ENCODE data around the gene CCBE1. TPM values are rescaled to one million over a fixed set of nuclear protein-coding genes. Genes with fewer than 3 reads are reported as not detected.
A peak's percentile ranks its signal among the peaks of the same experiment; 100 is the strongest.
"Not testable (repeated sequence)": the region's sequence is repeated elsewhere in the genome, so short reads cannot be mapped to it uniquely, and the experiment has no call there.

The CCBE1 gene
- total RNA-seq, 4 donors from 2014 or later, result 1.5 to 10.9 (median 4.6) TPM

DNA sequence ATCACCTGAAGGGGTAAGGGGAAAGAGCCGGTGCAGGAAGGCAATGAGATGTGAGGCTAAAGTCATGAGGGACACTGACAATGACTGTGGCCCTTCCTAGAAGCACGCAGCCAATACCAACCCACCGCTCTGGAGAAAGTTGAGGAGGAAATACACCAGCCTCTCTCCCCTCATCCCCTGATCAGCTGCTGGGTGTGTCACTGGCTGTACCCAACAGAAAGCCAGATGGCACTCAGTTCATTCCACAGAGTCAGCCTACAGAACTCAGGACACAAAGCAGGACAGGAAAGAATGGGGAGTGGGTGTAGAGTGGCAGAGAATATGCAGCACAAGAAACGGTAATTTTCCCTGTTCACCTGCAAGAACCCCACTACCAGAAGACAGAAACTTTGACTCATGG, 29.7 kb downstream of the CCBE1 start:
- H3K4me3 ChIP-seq, result no peak overlapping the region
- no peak for DNase-seq
- H3K36me3 ChIP-seq, result no peaks in the 10 kb centered on the region
- no peaks in the 10 kb centered on the region for H3K27me3 ChIP-seq
- intact Hi-C loops (cut with DNase I; ENCODE audit: low total_unique reads), result no loop called here
- no peaks in the 10 kb centered on the region for H3K4me1 ChIP-seq
- H3K9me3 ChIP-seq, result no peaks in the 10 kb centered on the region
- TF ChIP-seq, protein P1, sequence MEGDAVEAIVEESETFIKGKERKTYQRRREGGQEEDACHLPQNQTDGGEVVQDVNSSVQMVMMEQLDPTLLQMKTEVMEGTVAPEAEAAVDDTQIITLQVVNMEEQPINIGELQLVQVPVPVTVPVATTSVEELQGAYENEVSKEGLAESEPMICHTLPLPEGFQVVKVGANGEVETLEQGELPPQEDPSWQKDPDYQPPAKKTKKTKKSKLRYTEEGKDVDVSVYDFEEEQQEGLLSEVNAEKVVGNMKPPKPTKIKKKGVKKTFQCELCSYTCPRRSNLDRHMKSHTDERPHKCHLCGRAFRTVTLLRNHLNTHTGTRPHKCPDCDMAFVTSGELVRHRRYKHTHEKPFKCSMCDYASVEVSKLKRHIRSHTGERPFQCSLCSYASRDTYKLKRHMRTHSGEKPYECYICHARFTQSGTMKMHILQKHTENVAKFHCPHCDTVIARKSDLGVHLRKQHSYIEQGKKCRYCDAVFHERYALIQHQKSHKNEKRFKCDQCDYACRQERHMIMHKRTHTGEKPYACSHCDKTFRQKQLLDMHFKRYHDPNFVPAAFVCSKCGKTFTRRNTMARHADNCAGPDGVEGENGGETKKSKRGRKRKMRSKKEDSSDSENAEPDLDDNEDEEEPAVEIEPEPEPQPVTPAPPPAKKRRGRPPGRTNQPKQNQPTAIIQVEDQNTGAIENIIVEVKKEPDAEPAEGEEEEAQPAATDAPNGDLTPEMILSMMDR (IDR thresholded peaks at IDR 0.05), result no peak
- no peak for TF ChIP-seq POLR2A (IDR thresholded peaks at IDR 0.05)
- H3K27ac ChIP-seq, result no peak overlapping the region

DNA sequence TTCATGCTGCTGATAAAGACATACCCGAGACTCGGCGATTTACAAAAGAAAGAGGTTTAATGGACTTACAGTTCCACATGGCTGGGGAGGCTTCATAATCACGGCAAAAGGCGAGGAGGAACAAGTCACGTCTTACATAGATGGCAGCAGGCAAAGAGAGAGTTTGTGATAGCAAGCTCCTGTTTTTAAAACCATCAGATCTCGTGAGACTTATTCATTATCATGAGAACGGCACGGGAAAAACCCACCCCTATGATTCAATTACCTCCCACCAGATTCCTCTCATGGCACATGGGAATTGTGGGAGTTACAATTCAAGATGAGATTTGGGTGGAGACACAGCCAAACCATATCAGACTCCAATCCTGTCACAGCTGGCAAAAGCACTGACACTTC, 31.2 kb downstream of the CCBE1 start:
- intact Hi-C loops (cut with DNase I; ENCODE audit: low total_unique reads); H3K9me3 ChIP-seq; H3K4me3 ChIP-seq; DNase-seq; H3K4me1 ChIP-seq; H3K36me3 ChIP-seq; H3K27me3 ChIP-seq: not testable (repeated sequence)
- H3K27ac ChIP-seq, result peak overlapping the region in 1 of 2 donors; percentile 55

DNA sequence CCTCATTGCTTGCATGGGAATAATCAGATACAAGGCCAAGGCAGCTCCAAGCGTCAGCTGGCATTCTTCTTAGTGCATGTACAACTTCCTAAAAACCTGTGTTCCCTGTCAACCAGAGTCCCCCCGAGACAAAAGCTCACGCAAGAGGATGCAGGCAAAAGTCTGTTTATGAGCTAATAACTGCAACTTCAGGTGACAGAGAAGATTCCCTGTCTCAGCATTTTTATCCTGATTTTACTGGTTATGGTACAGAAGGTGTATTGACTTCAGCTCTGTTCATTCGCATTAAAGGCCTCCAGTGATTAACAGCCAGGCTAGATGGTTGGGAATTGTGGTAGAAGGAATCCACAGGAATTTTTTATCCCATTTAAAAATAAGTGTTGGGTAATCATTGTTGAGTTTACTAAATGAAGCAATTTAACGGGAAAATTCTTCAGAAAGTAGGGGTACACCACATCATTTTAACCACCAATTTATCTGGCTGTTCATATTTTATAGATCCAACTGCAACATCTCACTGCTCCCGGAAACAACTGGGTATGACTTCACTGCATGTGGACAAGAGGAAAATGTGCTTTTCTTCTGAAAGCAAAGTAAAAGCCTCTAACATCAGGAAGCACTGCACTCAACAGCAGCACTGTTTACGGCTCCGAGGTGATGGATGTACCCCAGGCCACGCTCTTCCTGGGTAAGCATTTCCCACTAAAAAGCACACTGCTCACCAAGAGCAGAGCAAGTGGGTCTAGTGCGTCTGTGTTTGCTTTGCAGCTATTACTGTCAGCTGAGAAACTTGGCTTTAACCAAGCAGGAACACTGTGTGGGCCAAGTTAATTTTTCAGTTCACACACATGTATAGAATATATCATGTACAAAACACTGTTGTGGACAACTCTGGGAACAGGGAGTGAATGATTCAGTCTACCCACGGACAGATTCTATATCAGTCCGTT, 31.9 kb downstream of the CCBE1 start:
- no peaks in the 10 kb centered on the region for H3K4me1 ChIP-seq
- intact Hi-C loops (cut with DNase I; ENCODE audit: low total_unique reads), result no loop called here
- DNase-seq, result no peak
- H3K4me3 ChIP-seq, result no peak overlapping the region
- TF ChIP-seq POLR2A (IDR thresholded peaks at IDR 0.05), result no peak
- TF ChIP-seq, protein P1 (IDR thresholded peaks at IDR 0.05), result no peak
- peak overlapping the region in 1 of 2 donors; percentile 55 for H3K27ac ChIP-seq
- no peaks in the 10 kb centered on the region for H3K9me3 ChIP-seq
- no peaks in the 10 kb centered on the region for H3K27me3 ChIP-seq
- no peaks in the 10 kb centered on the region for H3K36me3 ChIP-seq

DNA sequence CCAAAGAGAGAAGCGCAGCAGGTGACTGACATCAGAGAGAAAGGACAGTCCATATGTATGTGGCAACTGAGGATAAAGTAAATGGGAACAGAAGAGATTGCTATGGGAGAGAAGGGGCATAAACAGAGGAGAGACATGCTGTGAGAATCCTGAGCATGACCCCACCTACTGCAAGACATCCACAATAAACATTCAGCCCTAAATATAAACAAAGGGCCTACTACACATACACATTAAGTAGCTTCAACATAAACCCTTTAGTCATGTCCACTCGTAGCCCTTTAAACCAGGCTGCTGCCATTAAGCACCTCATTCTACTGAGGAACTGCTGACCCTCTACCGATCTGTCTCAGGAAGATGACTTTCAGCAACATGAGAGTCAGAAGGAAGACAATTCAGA, 32.9 kb downstream of the CCBE1 start:
- no peaks in the 10 kb centered on the region for H3K9me3 ChIP-seq
- TF ChIP-seq, protein P1 (IDR thresholded peaks at IDR 0.05), result no peak
- no peak for TF ChIP-seq POLR2A (IDR thresholded peaks at IDR 0.05)
- H3K4me3 ChIP-seq, result no peak overlapping the region
- H3K4me1 ChIP-seq, result no peaks in the 10 kb centered on the region
- intact Hi-C loops (cut with DNase I; ENCODE audit: low total_unique reads), result no loop called here
- H3K36me3 ChIP-seq, result no peaks in the 10 kb centered on the region
- peak overlapping the region in 1 of 2 donors; percentile 55 for H3K27ac ChIP-seq
- no peak for DNase-seq
- no peaks in the 10 kb centered on the region for H3K27me3 ChIP-seq

DNA sequence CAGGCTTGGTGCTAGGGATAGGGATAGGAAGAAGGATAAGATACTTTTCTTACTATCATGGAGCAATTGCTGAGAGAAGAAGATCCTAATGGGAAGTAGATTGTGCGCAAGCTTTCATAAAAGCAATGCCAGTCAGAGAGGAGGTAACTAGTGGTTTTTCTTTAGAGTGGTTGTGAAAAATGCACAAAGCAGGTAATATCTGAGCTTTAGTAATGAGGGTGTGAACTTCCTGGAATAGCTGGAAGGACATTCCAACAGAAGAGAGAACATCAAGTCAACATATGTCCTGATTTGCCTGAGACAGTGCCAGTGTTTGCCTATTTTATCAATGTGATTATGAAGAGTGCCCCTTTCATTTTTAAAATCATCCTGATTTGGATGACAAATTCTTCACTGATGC, 34.1 kb downstream of the CCBE1 start:
- Histone ChIP-seq H3K9me3 (no peaks in the 10 kb centered on the region), H3K4me1 (no peaks in the 10 kb centered on the region), H3K27me3 (no peaks in the 10 kb centered on the region), H3K27ac (no peak overlapping the region), H3K36me3 (no peaks in the 10 kb centered on the region), H3K4me3 (no peak overlapping the region)
- no peak for DNase-seq
- TF ChIP-seq, protein P1 (IDR thresholded peaks at IDR 0.05), result no peak
- TF ChIP-seq POLR2A (IDR thresholded peaks at IDR 0.05), result no peak
- intact Hi-C loops (cut with DNase I; ENCODE audit: low total_unique reads), result no loop called here

All from uterus (tissue), 4 donors.